Activated naive CD8-positive, alpha-beta T cell (primary cell): ENCODE measurements around the gene PI4KA.
"Not testable (repeated sequence)": the region's sequence is repeated elsewhere in the genome, so short reads cannot be mapped to it uniquely, and the experiment has no call there.

Experiments
- H3K27ac Mint-ChIP-seq: one replicate; pipeline ENCODE4 v1.8.0; 2021; ENCODE audit warnings: mixed read lengths
- H3K27me3 Mint-ChIP-seq: one replicate; pipeline ENCODE4 v1.8.0; 2021; ENCODE audit warnings: mixed read lengths
- H3K36me3 Mint-ChIP-seq: one replicate; pipeline ENCODE4 v1.8.0; 2021; ENCODE audit warnings: mixed read lengths
- H3K4me1 Mint-ChIP-seq: one replicate; pipeline ENCODE4 v1.8.0; 2021; ENCODE audit warnings: low read depth, mixed read lengths
- H3K4me3 Mint-ChIP-seq: one replicate; pipeline ENCODE4 v1.8.0; 2021; ENCODE audit warnings: mild to moderate bottlenecking, mixed read lengths
- H3K9me3 Mint-ChIP-seq: one replicate; pipeline ENCODE4 v1.8.0; 2021; ENCODE audit warnings: low read depth, mixed read lengths

The PI4KA gene

DNA sequence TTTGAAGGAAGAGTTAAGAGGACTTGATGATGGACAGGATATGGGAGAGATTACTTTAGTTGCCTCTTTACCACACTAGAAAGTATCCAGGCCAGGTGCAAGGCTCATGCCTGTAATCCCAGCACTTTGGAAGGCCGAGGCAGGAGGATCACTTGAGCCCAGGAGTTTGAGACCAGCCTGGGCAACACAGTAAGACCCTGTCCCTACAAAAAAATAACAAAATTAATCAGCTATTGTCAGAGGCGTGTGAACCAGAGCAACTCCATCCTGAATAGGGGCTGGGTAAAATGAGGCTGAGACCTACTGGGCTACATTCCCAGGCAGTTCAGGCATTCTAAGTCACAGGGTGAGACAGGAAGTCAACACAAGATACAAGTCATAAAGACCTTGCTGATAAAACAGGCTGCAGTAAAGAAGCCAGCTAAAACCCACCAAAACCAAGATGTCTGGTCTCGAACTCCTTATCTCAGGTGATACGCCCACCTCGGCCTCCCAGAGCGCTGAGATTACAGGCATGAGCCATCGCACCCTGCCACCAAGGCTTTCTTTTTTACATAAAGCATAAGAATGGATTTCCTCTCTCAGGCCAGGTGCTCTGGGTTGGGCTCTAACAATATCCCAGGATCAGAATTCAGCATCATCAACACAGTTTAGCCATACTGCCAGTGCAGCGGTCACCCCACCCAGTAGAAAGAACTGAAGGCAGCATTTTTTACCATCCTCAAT is 17.8 kb downstream of the PI4KA start:
- Mint-ChIP-seq H3K9me3 (no peaks in the 10 kb centered on the region), H3K27me3 (no peaks in the 10 kb centered on the region), H3K36me3 (peaks cover 2% of the 10 kb centered on the region), H3K27ac (peak overlapping the region; percentile 61), H3K4me3 (peak overlapping the region; percentile 59), H3K4me1 (peaks cover 67% of the 10 kb centered on the region)

- Mint-ChIP-seq H3K27me3 (no peaks in the 10 kb centered on the region), H3K9me3 (no peaks in the 10 kb centered on the region), H3K27ac (peak overlapping the region; percentile 61), H3K4me3 (peak overlapping the region; percentile 59), H3K36me3 (peaks cover 2% of the 10 kb centered on the region), H3K4me1 (peaks cover 61% of the 10 kb centered on the region)
These were observed 18.6 kb downstream of the PI4KA start for GRCh38 chr22:20839837-20840645.

GRCh38 chr22:20839354-20839753 is 19.3 kb downstream of the PI4KA start:
- not testable (repeated sequence) for H3K27me3 Mint-ChIP-seq, H3K36me3 Mint-ChIP-seq, H3K4me3 Mint-ChIP-seq, H3K9me3 Mint-ChIP-seq, H3K27ac Mint-ChIP-seq
- peaks cover 54% of the 10 kb centered on the region for H3K4me1 Mint-ChIP-seq

DNA sequence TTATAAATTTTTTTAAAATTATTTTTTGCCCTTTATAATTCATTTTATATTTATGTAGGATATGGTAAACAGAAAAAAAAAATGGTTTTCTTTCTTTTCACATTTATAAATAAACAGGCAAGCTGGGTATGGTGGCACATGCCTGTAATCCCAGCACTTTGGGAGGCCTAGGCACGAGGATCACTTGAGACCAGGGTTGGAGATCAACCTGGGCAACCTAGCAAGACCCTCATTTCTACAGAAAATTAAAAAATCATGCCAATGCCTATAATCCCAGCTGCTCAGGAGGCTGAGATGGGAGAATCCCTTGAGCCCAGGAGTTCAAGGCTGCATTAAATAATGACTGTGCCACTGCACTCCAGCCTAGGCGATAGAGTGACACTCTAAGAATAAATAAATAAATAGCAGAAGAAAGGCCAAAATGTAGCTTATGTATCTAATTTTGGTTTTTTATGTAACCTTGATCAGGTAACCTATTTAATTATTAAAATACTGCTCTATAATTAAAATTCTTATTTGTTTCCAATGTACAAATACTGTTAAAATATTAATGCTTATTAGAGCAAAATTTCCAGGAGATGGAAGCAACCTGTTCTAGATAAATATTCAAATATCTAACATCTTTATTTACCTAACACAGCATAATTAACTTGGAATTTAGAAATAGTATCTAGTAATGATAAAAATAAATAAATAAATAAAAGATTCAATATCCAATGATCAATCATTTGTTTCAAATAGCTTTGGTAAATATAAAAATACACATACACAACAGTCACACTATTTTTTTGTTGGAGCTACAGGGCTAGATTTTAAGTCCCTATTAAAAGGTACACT is 21.4 kb downstream of the PI4KA start:
- H3K4me3 Mint-ChIP-seq: no peak overlapping the region
- no peaks in the 10 kb centered on the region for H3K9me3 Mint-ChIP-seq
- peaks cover 9% of the 10 kb centered on the region for H3K36me3 Mint-ChIP-seq
- no peaks in the 10 kb centered on the region for H3K27me3 Mint-ChIP-seq
- H3K27ac Mint-ChIP-seq: no peak overlapping the region
- peaks cover 41% of the 10 kb centered on the region for H3K4me1 Mint-ChIP-seq

DNA sequence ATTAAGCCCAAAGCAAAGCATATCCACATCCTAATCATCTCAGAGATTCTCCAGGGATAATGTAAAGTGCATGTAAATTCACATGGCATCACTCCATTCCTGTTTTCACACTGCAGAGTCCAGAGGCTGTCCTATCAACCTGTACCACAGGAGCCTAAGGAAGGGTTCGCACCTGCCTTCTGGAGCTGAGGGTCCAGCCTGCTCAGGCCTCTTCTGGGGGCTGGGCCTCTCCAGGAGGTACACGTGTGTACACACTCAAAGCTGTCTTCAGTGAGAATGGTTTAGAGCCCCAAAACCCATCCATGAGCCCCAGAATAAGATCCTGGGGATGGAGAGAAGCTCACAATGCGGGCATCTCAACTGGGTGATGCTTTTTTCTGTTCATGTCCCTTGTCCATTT is 23.9 kb downstream of the PI4KA start:
- Mint-ChIP-seq H3K4me3 (no peak overlapping the region), H3K4me1 (peaks cover 19% of the 10 kb centered on the region), H3K36me3 (peaks cover 14% of the 10 kb centered on the region), H3K27ac (no peak overlapping the region), H3K27me3 (no peaks in the 10 kb centered on the region), H3K9me3 (no peaks in the 10 kb centered on the region)

- Mint-ChIP-seq H3K27me3 (no peaks in the 10 kb centered on the region), H3K4me1 (peaks cover 15% of the 10 kb centered on the region), H3K4me3 (no peak overlapping the region), H3K36me3 (peaks cover 15% of the 10 kb centered on the region), H3K9me3 (no peaks in the 10 kb centered on the region), H3K27ac (no peak overlapping the region)
These were observed 24.4 kb downstream of the PI4KA start for GRCh38 chr22:20834206-20834605.

GRCh38 chr22:20833225-20833665 is 25.4 kb downstream of the PI4KA start:
- Mint-ChIP-seq H3K4me3 (no peak overlapping the region), H3K27ac (no peak overlapping the region), H3K27me3 (no peaks in the 10 kb centered on the region), H3K36me3 (peaks cover 15% of the 10 kb centered on the region), H3K4me1 (peaks cover 9% of the 10 kb centered on the region), H3K9me3 (no peaks in the 10 kb centered on the region)

DNA sequence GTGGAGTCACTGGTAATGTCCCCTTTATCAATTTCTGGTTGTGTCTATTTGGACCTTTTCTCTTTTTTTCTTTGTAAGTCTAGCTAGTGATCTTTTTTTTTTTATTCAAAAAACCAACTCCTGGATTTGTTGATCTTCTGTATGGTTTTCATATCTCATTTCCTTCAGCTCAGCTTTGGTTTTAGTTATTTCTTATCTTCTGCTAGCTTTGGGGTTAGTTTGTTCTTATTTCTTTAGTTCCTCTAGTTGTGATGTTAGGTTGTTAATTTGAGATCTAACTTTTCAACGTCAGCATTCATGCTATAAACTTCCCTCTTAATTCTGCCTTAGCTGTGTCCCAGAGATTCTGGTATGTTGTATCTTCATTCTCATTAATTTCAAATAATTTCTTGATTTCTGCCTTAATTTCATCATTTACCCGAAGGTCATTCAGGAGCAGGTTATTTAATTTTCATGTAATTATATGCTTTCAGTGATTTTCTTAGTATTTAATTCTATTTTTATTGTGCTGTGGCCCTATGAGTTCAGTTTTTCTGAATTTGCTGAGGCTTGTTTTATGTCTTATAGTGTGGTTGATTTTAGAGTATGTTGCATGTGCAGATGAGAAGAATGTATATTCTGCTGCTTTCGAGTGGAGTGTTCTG is 29.0 kb downstream of the PI4KA start:
- Mint-ChIP-seq H3K27me3 (no peaks in the 10 kb centered on the region), H3K36me3 (peaks cover 23% of the 10 kb centered on the region), H3K27ac (peak overlapping the region; percentile 30), H3K4me1 (no peaks in the 10 kb centered on the region), H3K9me3 (no peaks in the 10 kb centered on the region), H3K4me3 (no peak overlapping the region)

DNA sequence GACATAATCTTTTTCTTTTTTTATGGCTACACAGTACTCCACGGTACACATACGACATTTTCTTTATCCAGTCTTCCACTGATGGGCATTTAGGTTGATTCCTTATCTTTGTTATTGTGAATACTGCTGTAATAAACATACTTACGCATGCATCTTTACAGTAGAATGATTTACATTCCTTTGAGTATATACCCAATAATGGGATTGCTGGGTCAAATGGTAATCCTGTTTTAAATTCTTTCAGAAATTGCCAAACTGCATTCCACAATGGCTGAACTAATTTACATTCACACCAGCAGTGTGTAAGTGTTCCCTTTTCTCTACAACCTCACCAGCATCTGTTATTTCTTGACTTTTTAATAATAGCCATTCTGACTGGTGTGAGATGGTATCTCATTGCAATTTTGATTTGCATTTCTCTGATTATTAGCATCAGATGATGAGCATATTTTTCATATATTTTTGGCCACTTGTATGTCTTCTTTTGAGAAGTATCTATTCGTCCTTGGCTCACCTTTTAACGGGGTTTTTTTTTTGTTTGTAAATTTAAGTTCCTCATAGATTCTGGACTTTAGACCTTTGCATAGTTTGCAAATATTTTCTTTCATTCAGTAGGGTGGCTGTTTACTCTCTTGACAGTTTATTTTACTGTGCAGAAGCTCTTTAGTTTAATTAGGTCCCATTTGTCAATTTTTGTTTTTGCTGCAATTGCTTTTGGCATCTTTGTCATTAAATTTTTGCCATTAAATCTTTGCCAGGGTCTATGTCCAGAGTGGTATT is 32.0 kb downstream of the PI4KA start:
- H3K36me3 Mint-ChIP-seq: peaks cover 16% of the 10 kb centered on the region
- H3K9me3 Mint-ChIP-seq, H3K4me1 Mint-ChIP-seq, H3K4me3 Mint-ChIP-seq, H3K27me3 Mint-ChIP-seq, H3K27ac Mint-ChIP-seq: not testable (repeated sequence)

- Mint-ChIP-seq H3K27me3 (no peaks in the 10 kb centered on the region), H3K9me3 (no peaks in the 10 kb centered on the region), H3K27ac (no peak overlapping the region), H3K36me3 (peaks cover 16% of the 10 kb centered on the region), H3K4me1 (no peaks in the 10 kb centered on the region), H3K4me3 (no peak overlapping the region)
These were observed 33.0 kb downstream of the PI4KA start for GRCh38 chr22:20825624-20826023.

GRCh38 chr22:20825216-20825615 is 33.4 kb downstream of the PI4KA start:
- not testable (repeated sequence) for H3K4me3 Mint-ChIP-seq, H3K9me3 Mint-ChIP-seq, H3K27ac Mint-ChIP-seq, H3K27me3 Mint-ChIP-seq, H3K4me1 Mint-ChIP-seq
- H3K36me3 Mint-ChIP-seq: peaks cover 14% of the 10 kb centered on the region

GRCh38 chr22:20823264-20823663 is 35.3 kb downstream of the PI4KA start:
- no peaks in the 10 kb centered on the region for H3K9me3 Mint-ChIP-seq
- H3K27ac Mint-ChIP-seq: no peak overlapping the region
- peaks cover 12% of the 10 kb centered on the region for H3K36me3 Mint-ChIP-seq
- H3K4me1 Mint-ChIP-seq: no peaks in the 10 kb centered on the region
- H3K27me3 Mint-ChIP-seq: no peaks in the 10 kb centered on the region
- no peak overlapping the region for H3K4me3 Mint-ChIP-seq

DNA sequence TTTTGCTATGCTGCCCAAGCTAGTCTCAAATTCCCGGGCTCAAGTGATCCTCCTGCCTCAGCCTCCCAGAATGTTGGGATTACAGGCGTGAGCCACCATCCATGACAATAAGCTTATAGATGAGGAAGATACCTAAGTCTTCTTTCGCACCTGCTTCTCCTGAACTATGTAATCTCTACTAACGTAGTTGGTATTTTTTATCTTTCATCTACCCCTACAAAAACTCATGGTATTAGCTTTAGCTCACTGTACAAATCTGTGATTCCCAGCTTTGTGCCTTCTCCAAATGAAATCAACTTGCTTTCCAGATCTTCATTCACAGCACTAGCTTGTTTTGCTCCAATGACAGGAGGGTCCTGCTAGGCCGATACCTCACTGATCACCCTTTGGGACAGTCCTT is 36.4 kb downstream of the PI4KA start:
- H3K36me3 Mint-ChIP-seq: peaks cover 8% of the 10 kb centered on the region
- no peak overlapping the region for H3K27ac Mint-ChIP-seq
- no peak overlapping the region for H3K4me3 Mint-ChIP-seq
- no peaks in the 10 kb centered on the region for H3K9me3 Mint-ChIP-seq
- H3K4me1 Mint-ChIP-seq: no peaks in the 10 kb centered on the region
- no peaks in the 10 kb centered on the region for H3K27me3 Mint-ChIP-seq

GRCh38 chr22:20821717-20822239 is 36.8 kb downstream of the PI4KA start:
- H3K9me3 Mint-ChIP-seq, H3K4me3 Mint-ChIP-seq, H3K36me3 Mint-ChIP-seq, H3K4me1 Mint-ChIP-seq, H3K27me3 Mint-ChIP-seq, H3K27ac Mint-ChIP-seq: not testable (repeated sequence)
